ENCODE measurements around the gene HTR5A.

The HTR5A gene

DNA sequence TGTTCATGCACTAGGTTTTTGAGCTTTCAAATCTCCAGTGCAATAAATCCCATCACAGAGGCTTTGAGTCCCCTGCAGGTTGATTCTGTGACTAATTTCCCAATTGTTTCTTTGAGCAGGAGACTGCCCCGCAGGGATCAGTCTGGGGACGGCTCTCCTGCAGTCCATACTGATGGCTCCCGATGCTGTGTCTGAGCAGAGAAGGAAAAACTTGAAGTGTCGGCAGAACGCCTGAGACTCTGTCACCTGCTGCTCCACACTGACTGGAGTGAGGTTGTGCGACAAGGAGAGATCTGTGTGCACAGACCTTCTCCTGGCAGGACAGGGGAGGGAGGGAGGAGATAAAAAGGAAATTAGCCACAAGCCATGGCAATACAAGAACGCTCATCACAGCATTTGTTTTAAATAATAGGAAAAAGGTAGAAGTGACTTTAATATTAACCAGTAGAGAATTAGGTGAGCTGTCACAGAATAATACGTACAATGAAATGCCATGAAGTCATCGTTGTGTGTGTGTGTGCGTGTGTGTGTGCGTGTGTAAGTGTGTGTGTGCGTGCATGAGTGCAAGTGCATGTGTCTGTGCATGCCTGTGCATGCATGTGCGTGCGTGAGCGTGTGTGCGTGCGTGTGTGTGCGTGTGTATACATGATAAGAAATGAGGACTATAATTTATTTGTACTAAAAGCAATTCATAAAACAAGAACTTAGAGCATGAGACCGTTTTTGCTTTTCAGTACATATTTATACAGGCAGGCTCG lies 38.2 kb downstream of the HTR5A start:
- H3K27ac ChIP-seq: no peak overlapping the region
- DNase-seq (ENCODE audit: low spot score): no peak
- ChIA-PET CTCF (interaction anchor here (0.7 kb wide), 1 partner anchor 11 kb away, joined by 4 read pairs; no protein-coding TSS in a partner anchor), POLR2A (ENCODE audit: low non-redundant PET) (no interaction called here)
- no peak for TF ChIP-seq CTCF (conservative IDR thresholded peaks at IDR 0.05; ENCODE audit: low read depth)

- ChIA-PET POLR2A (ENCODE audit: low non-redundant PET) (no interaction called here), CTCF (interaction anchor here (0.7 kb wide), 1 partner anchor 10 kb away, joined by 4 read pairs; no protein-coding TSS in a partner anchor)
- H3K27ac ChIP-seq: no peak overlapping the region
- no peak for TF ChIP-seq CTCF (conservative IDR thresholded peaks at IDR 0.05; ENCODE audit: low read depth)
- no peak for DNase-seq (ENCODE audit: low spot score)
Observed at GRCh38 chr7:155109121-155109520, 39.0 kb downstream of the HTR5A start.

GRCh38 chr7:155115288-155115687 lies 45.2 kb downstream of the HTR5A start:
- CTCF ChIA-PET: no interaction called here
- no peak for TF ChIP-seq CTCF (conservative IDR thresholded peaks at IDR 0.05; ENCODE audit: low read depth)
- no peak for DNase-seq (ENCODE audit: low spot score)
- POLR2A ChIA-PET (ENCODE audit: low non-redundant PET): no interaction called here
- H3K27ac ChIP-seq: no peak overlapping the region

GRCh38 chr7:155119801-155120382 lies 49.8 kb downstream of the HTR5A start:
- CTCF ChIA-PET: no interaction called here
- peak; percentile 8 for DNase-seq (ENCODE audit: low spot score)
- TF ChIP-seq CTCF (conservative IDR thresholded peaks at IDR 0.05; ENCODE audit: low read depth): no peak
- H3K27ac ChIP-seq: no peak overlapping the region
- POLR2A ChIA-PET (ENCODE audit: low non-redundant PET): no interaction called here

GRCh38 chr7:155120460-155120859 lies 50.3 kb downstream of the HTR5A start:
- POLR2A ChIA-PET (ENCODE audit: low non-redundant PET): no interaction called here
- no peak for DNase-seq (ENCODE audit: low spot score)
- CTCF ChIA-PET: no interaction called here
- H3K27ac ChIP-seq: no peak overlapping the region
- no peak for TF ChIP-seq CTCF (conservative IDR thresholded peaks at IDR 0.05; ENCODE audit: low read depth)

DNA sequence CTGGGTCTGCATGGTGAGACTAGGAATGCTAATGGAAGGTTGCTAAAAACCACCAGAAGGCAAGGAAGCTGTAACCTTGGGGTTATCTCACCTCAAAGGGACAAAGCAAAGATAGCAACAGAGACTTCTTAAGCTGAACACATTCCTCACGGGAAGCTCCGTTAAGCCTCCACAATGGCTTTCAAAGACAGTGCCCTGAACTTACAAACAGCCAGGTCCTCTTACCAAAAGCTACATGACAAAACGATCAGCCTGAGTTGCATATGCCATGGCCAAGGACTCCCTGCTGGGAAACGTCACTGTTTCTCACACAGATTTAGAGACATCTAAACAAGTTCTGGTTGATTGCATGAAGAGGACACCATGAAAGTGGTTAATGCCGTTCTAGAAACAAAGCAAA lies 52.7 kb downstream of the HTR5A start:
- ChIA-PET POLR2A (ENCODE audit: low non-redundant PET) (no interaction called here), CTCF (no interaction called here)
- DNase-seq (ENCODE audit: low spot score): no peak
- no peak overlapping the region for H3K27ac ChIP-seq
- TF ChIP-seq CTCF (conservative IDR thresholded peaks at IDR 0.05; ENCODE audit: low read depth): no peak
